NCI-H510A treated with DMSO at 0.1 percent for 48 hours (cell line): Measurements from ENCODE around the gene PNPLA2.
A peak's percentile ranks its signal among the peaks of the same experiment; 100 is the strongest.

Experiments
- DNase-seq: peaks from one replicate; lab custom pipeline; 2025; lab: John Stamatoyannopoulos, UW

PNPLA2 gene

GRCh38 chr11:819129-819931 is 616 bp downstream of the PNPLA2 start:
- DNase-seq = peak; percentile 44

- DNase-seq = peak; percentile 71
Observed at GRCh38 chr11:819943-820649, 1.4 kb downstream of the PNPLA2 start.

DNA sequence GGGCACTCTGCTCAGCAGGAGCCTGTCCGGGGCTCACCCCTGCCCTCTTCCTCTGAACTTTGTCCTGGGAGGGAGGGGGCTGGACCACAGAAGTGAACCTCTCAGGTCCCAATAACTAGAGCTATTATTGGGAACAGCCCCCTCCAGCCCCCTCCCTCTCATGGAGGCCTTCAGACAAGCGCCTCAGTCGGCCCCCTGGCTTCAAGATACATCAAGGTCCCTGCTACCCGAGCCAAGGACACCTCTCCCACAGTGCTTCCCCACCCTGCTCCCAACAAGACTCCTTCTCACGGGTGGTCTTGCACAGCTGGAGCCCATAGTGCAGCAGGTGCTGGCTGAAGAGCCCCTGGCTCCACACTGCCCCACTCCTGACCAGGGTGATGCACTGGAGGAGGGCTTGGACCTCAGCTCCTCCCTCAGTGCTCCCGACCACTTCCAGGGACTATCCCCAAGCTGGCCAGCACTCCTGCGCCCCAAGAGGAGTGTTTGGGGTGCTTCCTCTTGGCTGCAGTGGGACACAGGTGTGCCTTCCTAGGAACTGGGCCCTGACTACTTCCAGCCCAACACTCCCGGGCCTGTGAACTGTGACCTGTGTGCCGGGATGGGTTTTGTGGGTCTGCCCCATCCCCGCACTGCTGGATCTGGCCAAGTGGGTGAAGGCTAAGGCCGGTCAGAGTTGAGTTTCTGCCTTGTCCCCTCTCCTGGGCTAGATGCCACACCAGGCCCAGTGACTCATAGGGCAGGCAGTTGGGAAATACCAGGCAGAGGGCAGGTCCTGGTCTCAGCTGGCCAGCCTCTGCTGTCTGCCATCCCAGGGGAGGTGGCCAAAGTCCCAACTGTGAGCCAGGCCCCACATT is 2.2 kb downstream of the PNPLA2 start:
- DNase-seq = no peak

DNA sequence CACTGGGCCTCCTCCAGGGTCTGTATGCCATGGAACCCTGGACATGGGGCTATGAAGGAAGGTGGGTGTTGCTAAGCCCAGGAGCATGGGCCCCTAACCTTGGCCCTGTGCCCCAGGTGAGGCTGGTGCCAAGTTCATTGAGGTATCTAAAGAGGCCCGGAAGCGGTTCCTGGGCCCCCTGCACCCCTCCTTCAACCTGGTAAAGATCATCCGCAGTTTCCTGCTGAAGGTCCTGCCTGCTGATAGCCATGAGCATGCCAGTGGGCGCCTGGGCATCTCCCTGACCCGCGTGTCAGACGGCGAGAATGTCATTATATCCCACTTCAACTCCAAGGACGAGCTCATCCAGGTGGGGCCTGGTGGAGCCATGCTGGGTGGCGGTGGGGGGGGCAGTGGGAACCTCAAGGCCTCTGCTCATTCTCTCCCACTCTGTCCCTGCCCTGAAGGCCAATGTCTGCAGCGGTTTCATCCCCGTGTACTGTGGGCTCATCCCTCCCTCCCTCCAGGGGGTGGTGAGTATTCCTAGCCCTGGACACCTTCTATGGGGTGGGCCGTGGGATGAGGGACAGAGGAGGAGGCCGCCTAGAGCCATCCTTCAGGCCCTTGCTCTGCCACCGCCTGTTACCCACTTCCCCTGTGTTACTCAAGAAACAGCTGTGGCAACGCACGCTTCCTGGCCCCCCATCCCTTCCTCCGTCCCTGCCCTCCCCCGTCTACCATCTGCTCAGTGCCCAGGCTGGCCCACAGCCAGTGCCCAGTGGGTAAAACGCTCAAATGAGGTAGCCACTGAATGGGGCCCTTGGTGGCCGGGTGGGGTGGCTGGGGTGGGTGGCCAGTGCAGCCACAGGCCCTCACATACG is 3.0 kb downstream of the PNPLA2 start:
- DNase-seq = no peak

- DNase-seq = peak; percentile 25
Observed at GRCh38 chr11:823441-824291, 5.0 kb downstream of the PNPLA2 start.

DNA sequence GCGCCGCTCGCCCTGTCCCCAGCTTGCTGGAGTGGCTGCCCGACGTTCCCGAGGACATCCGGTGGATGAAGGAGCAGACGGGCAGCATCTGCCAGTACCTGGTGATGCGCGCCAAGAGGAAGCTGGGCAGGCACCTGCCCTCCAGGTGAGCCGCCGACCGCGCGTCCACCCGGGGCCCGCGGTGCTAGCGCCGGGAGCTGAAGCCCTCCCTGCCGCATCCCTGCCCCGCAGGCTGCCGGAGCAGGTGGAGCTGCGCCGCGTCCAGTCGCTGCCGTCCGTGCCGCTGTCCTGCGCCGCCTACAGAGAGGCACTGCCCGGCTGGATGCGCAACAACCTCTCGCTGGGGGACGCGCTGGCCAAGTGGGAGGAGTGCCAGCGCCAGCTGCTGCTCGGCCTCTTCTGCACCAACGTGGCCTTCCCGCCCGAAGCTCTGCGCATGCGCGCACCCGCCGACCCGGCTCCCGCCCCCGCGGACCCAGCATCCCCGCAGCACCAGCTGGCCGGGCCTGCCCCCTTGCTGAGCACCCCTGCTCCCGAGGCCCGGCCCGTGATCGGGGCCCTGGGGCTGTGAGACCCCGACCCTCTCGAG is 5.7 kb downstream of the PNPLA2 start:
- peak; percentile 74 for DNase-seq

DNA sequence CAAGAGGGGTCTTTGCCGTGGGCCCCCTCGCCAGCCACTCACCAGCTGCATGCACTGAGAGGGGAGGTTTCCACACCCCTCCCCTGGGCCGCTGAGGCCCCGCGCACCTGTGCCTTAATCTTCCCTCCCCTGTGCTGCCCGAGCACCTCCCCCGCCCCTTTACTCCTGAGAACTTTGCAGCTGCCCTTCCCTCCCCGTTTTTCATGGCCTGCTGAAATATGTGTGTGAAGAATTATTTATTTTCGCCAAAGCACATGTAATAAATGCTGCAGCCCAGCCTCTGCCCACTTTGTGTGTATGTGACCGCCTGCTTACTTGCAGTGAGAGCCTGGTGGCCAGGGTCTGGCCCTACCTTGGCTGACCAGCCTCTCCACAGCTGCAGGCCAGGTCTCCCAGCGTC is 6.2 kb downstream of the PNPLA2 start:
- peak; percentile 21 for DNase-seq

DNA sequence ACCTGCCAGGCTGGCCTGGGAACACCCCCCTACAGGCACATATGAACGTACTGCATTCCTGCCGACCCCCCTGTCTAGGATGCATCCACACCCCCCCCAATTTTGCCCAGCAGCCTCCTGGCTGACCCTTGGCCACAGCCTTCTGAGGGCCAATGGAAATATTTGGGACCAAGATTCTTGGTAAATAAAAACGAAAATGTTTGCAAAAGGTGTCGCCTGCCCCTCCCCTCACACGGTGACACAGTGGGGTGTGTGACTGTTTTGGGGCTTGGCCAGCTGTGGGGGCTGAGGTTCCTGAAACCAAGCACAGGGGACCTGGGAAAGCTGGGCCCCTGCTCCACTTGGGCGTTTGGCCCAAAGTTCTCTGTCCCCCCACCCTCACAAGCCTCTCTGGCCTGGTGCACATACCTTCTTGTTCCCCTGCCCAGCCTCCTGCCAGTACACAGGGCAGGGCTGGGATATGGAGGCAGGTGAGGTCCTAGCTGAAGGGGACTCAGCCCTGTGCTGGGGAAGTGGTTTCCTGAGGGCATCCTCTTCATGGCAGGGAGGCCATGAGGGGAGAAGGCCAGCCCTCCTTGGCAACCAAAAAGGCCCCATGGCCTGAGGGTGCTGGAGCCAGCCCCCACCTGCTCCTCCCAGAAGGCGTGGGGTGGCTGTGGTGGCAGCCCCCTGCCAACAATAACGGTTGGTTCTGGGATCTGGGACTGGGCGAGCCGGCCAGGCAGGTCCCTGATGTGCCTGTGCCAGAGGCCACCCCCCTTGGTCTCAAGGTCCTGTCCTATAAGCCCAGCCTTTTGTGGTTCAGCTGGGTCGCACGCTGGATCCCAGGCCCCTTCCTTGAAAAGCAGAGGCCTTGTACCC is 6.9 kb downstream of the PNPLA2 start:
- no peak for DNase-seq

- no peak for DNase-seq
Observed at GRCh38 chr11:826227-826621, 7.5 kb downstream of the PNPLA2 start.

GRCh38 chr11:826836-827145 is 8.1 kb downstream of the PNPLA2 start:
- no peak for DNase-seq

DNA sequence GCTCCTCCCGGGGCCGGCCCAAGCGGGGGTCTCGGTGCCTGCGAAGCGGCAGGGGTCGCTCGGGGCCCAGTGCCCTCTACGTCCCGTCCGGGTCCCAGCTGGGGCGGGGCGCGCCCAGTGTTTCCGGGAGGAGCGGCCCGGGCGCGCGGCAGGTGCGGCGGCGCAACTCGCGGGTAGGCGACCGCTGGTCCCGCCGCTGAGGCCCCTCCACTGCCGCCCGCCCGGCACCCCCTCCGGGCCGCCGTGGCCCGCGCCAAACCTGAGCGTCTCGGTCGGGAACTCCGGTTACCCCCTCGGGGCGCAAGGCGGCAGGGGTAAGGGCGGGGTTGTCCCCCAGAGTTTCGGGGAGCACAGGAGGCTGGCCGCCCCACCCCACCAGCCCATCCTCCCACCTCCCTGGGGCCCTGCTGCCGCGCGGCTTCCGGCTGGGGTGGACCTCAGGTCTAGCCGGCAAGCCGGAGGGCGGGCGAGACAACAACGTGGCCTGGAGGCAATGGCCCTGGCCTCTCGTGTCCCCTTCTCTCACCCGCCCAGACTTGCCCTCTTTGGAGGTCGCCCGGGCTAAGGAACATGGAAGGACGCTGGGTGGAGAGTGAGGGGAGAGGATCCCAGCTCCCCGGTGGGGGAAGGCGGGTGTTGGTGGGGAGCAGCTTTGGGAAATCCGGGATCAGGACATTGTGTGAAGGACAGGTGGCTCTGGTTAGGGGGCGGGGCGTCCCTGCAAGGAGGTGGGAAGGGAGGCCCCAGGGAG is 8.6 kb downstream of the PNPLA2 start:
- DNase-seq = peak; percentile 25

DNA sequence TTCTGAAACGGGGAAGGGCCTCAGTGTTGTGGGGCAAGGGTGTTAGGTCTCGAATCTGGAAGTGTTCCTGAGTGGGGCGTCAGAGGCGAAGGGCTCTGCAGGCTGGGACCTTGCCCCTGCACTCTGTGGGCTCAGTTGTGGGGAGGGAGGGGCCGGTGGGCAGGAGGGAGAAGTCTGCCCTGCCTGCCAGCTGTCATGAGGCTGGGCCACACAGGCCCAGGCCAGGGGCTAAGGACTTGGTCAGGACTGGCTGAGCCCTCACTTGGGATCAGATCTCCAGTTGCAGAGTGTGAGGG is 9.1 kb downstream of the PNPLA2 start, which contains the start of gene CRACR2B:
Gene CRACR2B (plus strand): TSS at position 23 of the 296 bp plus-strand sequence. CDS start 689 bp downstream, outside the sequence.
- DNase-seq = no peak

GRCh38 chr11:828506-829175 is 9.9 kb downstream of the PNPLA2 start:
- no peak for DNase-seq

DNA sequence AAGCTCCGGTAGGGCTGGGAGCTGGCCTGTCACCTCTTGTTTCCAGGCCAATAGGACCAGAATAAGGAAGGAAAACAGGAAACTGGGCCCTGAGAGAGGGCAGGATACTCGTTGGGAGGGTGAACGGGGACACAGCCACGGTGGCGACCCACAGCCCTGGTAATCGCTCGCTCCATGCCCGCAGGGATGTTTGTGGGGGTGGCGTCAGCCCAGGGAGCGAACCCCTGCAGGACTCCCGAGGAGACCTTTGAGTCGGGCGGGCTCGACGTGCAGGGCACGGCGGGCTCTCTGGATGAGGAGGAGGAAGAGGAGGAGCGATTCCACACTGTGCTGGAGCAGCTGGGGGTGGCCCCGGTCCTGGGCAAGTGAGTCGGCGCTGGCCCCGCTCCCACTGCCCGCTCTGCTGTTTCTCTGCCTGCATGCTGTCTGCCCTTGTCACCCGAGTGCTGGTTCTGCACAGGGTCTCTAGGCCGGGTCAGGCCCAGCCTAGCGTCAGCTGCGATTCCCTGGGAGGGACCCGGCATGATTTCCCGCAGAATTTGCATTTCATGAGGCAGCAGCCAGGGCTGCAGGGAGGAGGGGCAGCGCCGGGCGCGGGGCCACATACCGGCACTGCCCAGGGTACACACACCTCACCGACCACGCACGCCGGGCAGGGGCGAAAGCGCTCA is 10.6 kb downstream of the PNPLA2 start:
- no peak for DNase-seq

GRCh38 chr11:829847-830294 is 11.2 kb downstream of the PNPLA2 start:
- no peak for DNase-seq

DNA sequence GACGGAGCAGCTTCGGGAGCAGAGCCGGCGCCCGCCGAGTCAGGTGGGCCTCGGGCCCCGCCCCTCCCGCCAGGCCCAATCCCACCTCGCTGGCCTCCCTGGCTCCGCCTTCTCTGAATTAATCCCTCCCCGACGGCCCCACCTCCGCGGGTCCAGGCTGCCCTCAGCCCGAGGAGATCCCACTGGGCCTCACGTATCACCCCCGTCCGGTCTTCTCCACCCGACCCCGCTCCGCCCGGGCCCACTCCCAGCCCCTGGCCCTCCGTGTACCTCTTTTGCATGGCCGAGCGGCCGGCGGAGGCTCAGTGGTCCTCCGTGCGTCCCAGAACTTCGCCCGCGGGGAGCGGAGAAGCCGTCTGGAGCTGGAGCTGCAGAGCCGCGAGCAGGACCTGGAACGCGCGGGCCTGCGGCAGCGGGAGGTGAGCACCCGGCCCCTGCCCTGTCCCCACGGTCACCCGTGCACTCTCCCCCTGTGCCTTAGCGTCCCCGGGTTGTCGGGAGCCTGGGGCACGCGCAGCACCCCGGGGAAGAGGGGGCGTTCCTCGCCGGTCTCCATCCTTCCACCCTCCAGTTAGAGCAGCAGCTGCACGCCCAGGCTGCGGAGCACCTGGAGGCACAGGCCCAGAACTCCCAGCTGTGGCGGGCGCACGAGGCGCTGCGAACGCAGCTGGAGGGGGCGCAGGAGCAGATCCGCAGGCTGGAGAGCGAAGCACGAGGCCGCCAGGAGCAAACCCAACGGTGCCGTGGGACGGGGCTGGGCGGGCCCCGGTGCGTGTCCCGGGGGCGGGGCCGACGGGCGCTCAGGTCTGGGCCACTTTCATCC is 11.8 kb downstream of the PNPLA2 start:
- DNase-seq = peak; percentile 62
